HG03354 (cell line): ENCODE data around the gene DPM1.
A peak's percentile ranks its signal among the peaks of the same experiment; 100 is the strongest.
"Not testable (repeated sequence)": the region's sequence is repeated elsewhere in the genome, so short reads cannot be mapped to it uniquely, and the experiment has no call there.

Experiments
- ATAC-seq: cut with Tn5 transposase; IDR thresholded peaks from one replicate; pipeline ENCODE4 v1.9.1; 2021; ENCODE audit warnings: mild to moderate bottlenecking; ENCODE audit not compliant: unreplicated experiment, poor library complexity, severe bottlenecking

DPM1 gene

GRCh38 chr20:50980851-50981713 is 22.8 kb upstream of the DPM1 start:
- peak; percentile 48 for ATAC-seq

GRCh38 chr20:50980071-50980681 is 21.8 kb upstream of the DPM1 start:
- ATAC-seq = no peak

- ATAC-seq = not testable (repeated sequence)
Measured at GRCh38 chr20:50978533-50978932, 20.2 kb upstream of the DPM1 start.

GRCh38 chr20:50977066-50978021 is 19.0 kb upstream of the DPM1 start:
- no peak for ATAC-seq

GRCh38 chr20:50975701-50976330 is 17.5 kb upstream of the DPM1 start:
- ATAC-seq = no peak

- ATAC-seq = no peak
Measured at GRCh38 chr20:50969912-50970311, 11.6 kb upstream of the DPM1 start.

- ATAC-seq = no peak
Measured at GRCh38 chr20:50969435-50969834, 11.1 kb upstream of the DPM1 start.

GRCh38 chr20:50968289-50968688 is 10.0 kb upstream of the DPM1 start:
- ATAC-seq = no peak

GRCh38 chr20:50967586-50967985 is 9.3 kb upstream of the DPM1 start:
- ATAC-seq = no peak

- no peak for ATAC-seq
Measured at GRCh38 chr20:50959543-50960126, 1.3 kb upstream of the DPM1 start.

- peak; percentile 78 for ATAC-seq
Measured at GRCh38 chr20:50958615-50959542, 547 bp upstream of the DPM1 start, which contains the start of gene MOCS3. Gene MOCS3 (plus strand): TSS chr20:50958818. CDS start chr20:50958843, 25 bp downstream.

- ATAC-seq = no peak
Measured at GRCh38 chr20:50957276-50957675, 1.1 kb downstream of the DPM1 start.

- ATAC-seq = no peak
Measured at GRCh38 chr20:50953821-50954220, 4.5 kb downstream of the DPM1 start.

GRCh38 chr20:50953196-50953595 is 5.1 kb downstream of the DPM1 start:
- ATAC-seq = no peak

GRCh38 chr20:50948132-50948785 is 10.1 kb downstream of the DPM1 start:
- no peak for ATAC-seq

- ATAC-seq = no peak
Measured at GRCh38 chr20:50943069-50943468, 15.3 kb downstream of the DPM1 start.

- ATAC-seq = no peak
Measured at GRCh38 chr20:50933589-50933988, 24.7 kb downstream of the DPM1 start.
